MM.1S (cell line): ENCODE results near the gene GSAP.

Experiments
- DNase-seq: peaks from one replicate; pipeline ENCODE4 v3.0.0-alpha.2; 2015
- H2AFZ ChIP-seq: fragments of 300-600 bp; sonication (generic); 2 replicates; pipeline ENCODE4 v1.6.0; 2016; ENCODE audit warnings: antibody characterized with exemption, low read length
- H3F3A ChIP-seq: fragments of 300-600 bp; sonication (generic); 2 replicates; pipeline ENCODE4 v1.6.1; 2016; ENCODE audit warnings: mild to moderate bottlenecking, antibody characterized with exemption, low read length, moderate library complexity, mixed read lengths; ENCODE audit not compliant: insufficient read depth
- H3K27ac ChIP-seq: fragments of 300-600 bp; sonication (generic); 2 replicates; pipeline ENCODE4 v1.5.1; 2016; ENCODE audit warnings: mild to moderate bottlenecking, low read length
- H3K27me3 ChIP-seq: fragments of 300-600 bp; sonication (generic); replicated peaks from 2 replicates; pipeline ENCODE4 v1.6.0; 2016; ENCODE audit warnings: low read length; ENCODE audit not compliant: insufficient read depth
- H3K36me3 ChIP-seq: fragments of 300-600 bp; sonication (generic); replicated peaks from 2 replicates; pipeline ENCODE4 v1.6.1; 2016; ENCODE audit warnings: mild to moderate bottlenecking, low read length, mixed read lengths; ENCODE audit not compliant: insufficient read depth
- H3K4me1 ChIP-seq: fragments of 300-600 bp; sonication (generic); 2 replicates; pipeline ENCODE4 v1.6.1; 2016; ENCODE audit warnings: low read length, mixed read lengths
- H3K4me2 ChIP-seq: fragments of 300-600 bp; sonication (generic); 2 replicates; pipeline ENCODE4 v1.6.0; 2016; ENCODE audit warnings: low read depth, low read length
- H3K4me3 ChIP-seq: fragments of 300-600 bp; sonication (generic); 2 replicates; pipeline ENCODE4 v1.5.1; 2016; ENCODE audit warnings: low read length, mixed read lengths
- H3K79me2 ChIP-seq: fragments of 300-600 bp; sonication (generic); 2 replicates; pipeline ENCODE4 v1.6.1; 2016; ENCODE audit warnings: mixed run types, low read length, mixed read lengths
- H3K9ac ChIP-seq: fragments of 300-600 bp; sonication (generic); 2 replicates; pipeline ENCODE4 v1.6.1; 2016; ENCODE audit warnings: low read length, mixed read lengths
- H3K9me2 ChIP-seq: fragments of 300-600 bp; sonication (generic); replicated peaks from 2 replicates; pipeline ENCODE4 v1.6.1; 2016; ENCODE audit warnings: mild to moderate bottlenecking, low read length, mixed read lengths; ENCODE audit not compliant: insufficient read depth
- H3K9me3 ChIP-seq: fragments of 300-600 bp; sonication (generic); replicated peaks from 2 replicates; pipeline ENCODE4 v1.6.1; 2016; ENCODE audit warnings: mild to moderate bottlenecking, low read length, mixed read lengths; ENCODE audit not compliant: insufficient read depth
- H4K20me1 ChIP-seq: fragments of 300-600 bp; sonication (generic); 2 replicates; pipeline ENCODE4 v1.6.1; 2016; ENCODE audit warnings: mild to moderate bottlenecking, low read length, moderate library complexity, mixed read lengths; ENCODE audit not compliant: insufficient read depth
- CTCF ChIP-seq: fragments of 300-600 bp; sonication (generic); IDR thresholded peaks from 2 replicates; pipeline ENCODE4 v1.5.1; 2016; ENCODE audit warnings: antibody characterized with exemption, low read length, mixed read lengths
- EZH2 ChIP-seq: fragments of 300-600 bp; sonication (generic); optimal IDR thresholded peaks from 2 replicates; pipeline ENCODE3; 2017; ENCODE audit warnings: low read depth, mild to moderate bottlenecking, antibody characterized with exemption, low read length, mixed read lengths
- EZH2phosphoT487 ChIP-seq: fragments of 300-600 bp; sonication (generic); IDR thresholded peaks from 2 replicates; pipeline ENCODE4 v1.6.1; 2018; ENCODE audit warnings: antibody characterized with exemption, low read length

GSAP gene

DNA sequence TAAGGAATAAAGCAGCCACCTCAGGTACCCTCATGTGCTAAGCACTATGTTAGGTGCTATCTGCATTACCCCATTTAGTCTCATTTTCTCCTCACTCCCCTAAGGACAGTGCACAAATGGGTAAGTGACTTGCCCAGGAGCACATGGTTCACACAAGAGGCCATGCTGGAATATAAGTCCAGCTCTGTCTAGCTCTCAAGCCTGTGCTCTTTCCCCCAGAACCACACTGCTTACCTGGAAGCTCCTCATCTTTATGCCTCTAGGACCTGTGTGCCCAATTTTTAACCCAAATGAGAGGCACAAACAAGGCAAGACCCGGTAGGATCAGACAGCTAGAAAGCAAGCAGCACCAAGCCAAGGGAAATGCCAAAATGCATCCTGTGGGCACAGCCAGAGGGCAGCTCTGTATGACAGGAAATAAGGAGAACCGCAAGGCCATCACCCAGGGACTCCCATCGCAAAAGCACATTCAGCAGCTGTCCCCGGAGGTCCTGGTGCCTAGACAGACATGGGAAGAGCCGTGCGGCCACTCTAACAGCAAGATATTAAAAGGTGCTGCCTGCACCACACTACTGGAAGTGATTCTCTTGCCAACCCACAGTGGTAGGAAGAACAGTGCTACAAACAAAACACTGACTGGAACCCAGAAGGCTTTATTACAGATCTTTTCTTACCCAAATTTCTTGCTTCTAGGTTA lies 88.1 kb downstream of the GSAP start:
- Histone ChIP-seq H3K9me2 (no peaks in the 10 kb centered on the region), H3K79me2 (no peaks in the 10 kb centered on the region), H3K9me3 (no peaks in the 10 kb centered on the region), H2AFZ (peak overlapping the region; percentile 69), H4K20me1 (no peaks in the 10 kb centered on the region), H3K4me2 (peak overlapping the region; percentile 59; the same call in 1 of the 2 replicates), H3K4me3 (peak overlapping the region; percentile 12; the same call in 1 of the 2 replicates), H3K9ac (peak overlapping the region; percentile 26; the same call in 1 of the 2 replicates), H3K27ac (peak overlapping the region; percentile 52; the same call in 1 of the 2 replicates), H3K36me3 (no peaks in the 10 kb centered on the region), H3K27me3 (no peaks in the 10 kb centered on the region), H3F3A (peaks cover 18% of the 10 kb centered on the region; the same call in 1 of the 2 replicates), H3K4me1 (peaks cover 54% of the 10 kb centered on the region)
- no peak for DNase-seq
- TF ChIP-seq EZH2phosphoT487: no peak
- TF ChIP-seq EZH2: no peak
- TF ChIP-seq CTCF: no peak

GRCh38 chr7:77327067-77327931 lies 88.8 kb downstream of the GSAP start:
- Histone ChIP-seq H2AFZ (peak overlapping the region; percentile 69), H3K79me2 (no peaks in the 10 kb centered on the region), H3K4me1 (peaks cover 52% of the 10 kb centered on the region), H3K36me3 (no peaks in the 10 kb centered on the region), H4K20me1 (no peaks in the 10 kb centered on the region), H3K4me2 (peak overlapping the region; percentile 59; the same call in 1 of the 2 replicates), H3K27ac (peak overlapping the region; percentile 52; the same call in 1 of the 2 replicates), H3K4me3 (no peak overlapping the region), H3F3A (peaks cover 18% of the 10 kb centered on the region; the same call in 1 of the 2 replicates), H3K9me2 (no peaks in the 10 kb centered on the region), H3K9me3 (no peaks in the 10 kb centered on the region), H3K27me3 (no peaks in the 10 kb centered on the region), H3K9ac (peak overlapping the region; percentile 26; the same call in 1 of the 2 replicates)
- DNase-seq: peak; percentile 49
- TF ChIP-seq EZH2 (no peak), CTCF (no peak), EZH2phosphoT487 (no peak)

GRCh38 chr7:77326131-77326530 lies 90.0 kb downstream of the GSAP start:
- Histone ChIP-seq H3F3A (peaks cover 18% of the 10 kb centered on the region; the same call in 1 of the 2 replicates), H4K20me1 (no peaks in the 10 kb centered on the region), H3K4me1 (peaks cover 53% of the 10 kb centered on the region), H3K4me3 (no peak overlapping the region), H2AFZ (no peak overlapping the region), H3K4me2 (no peak overlapping the region), H3K9ac (no peak overlapping the region), H3K9me2 (no peaks in the 10 kb centered on the region), H3K27me3 (no peaks in the 10 kb centered on the region), H3K36me3 (no peaks in the 10 kb centered on the region), H3K9me3 (no peaks in the 10 kb centered on the region), H3K27ac (no peak overlapping the region), H3K79me2 (no peaks in the 10 kb centered on the region)
- DNase-seq: no peak
- TF ChIP-seq CTCF: no peak
- no peak for TF ChIP-seq EZH2phosphoT487
- TF ChIP-seq EZH2: no peak
